ENCODE data around the gene CRYGS. TPM values are rescaled to one million over a fixed set of nuclear protein-coding genes. Genes with fewer than 3 reads are reported as not detected.
"Not testable (repeated sequence)": the region's sequence is repeated elsewhere in the genome, so short reads cannot be mapped to it uniquely, and the experiment has no call there.

CRYGS gene
- total RNA-seq (2014; rRNA removed; shearing (Covaris generic)): 0.10 TPM in 1 of 2 replicates, not detected in the other

GRCh38 chr3:186544281-186544680 lies at the start of gene CRYGS:
TSS of gene CRYGS (minus strand) at chr3:186544380. CDS start at chr3:186544326, 54 bp downstream.
- DNase-seq (ENCODE audit: low spot score): no peak

- DNase-seq (ENCODE audit: low spot score): no peak
Observed at GRCh38 chr3:186593862-186594261, 49.7 kb upstream of the CRYGS start.

DNA sequence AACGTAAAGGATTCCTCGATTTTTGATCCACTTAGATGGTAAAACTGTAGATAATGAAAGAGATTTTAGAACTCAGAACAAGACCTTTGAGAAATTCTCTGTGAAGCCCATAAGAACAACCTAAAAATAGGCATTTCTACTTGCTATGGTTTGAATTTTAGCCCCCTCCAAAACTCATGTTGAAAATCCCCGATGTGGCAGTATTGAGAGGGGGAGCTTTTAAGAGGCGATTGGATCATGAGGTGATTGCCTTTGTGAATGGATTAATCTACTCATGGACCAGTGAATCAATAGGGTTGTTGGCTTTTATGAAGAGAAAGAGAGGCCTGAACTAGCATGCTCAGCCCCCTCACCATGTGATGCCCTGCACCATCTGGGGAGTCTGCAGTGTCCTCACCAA lies 48.5 kb upstream of the CRYGS start:
- DNase-seq (ENCODE audit: low spot score): no peak

- no peak for DNase-seq (ENCODE audit: low spot score)
Observed at GRCh38 chr3:186590580-186591295, 46.6 kb upstream of the CRYGS start.

- no peak for DNase-seq (ENCODE audit: low spot score)
Observed at GRCh38 chr3:186589856-186590579, 45.8 kb upstream of the CRYGS start.

DNA sequence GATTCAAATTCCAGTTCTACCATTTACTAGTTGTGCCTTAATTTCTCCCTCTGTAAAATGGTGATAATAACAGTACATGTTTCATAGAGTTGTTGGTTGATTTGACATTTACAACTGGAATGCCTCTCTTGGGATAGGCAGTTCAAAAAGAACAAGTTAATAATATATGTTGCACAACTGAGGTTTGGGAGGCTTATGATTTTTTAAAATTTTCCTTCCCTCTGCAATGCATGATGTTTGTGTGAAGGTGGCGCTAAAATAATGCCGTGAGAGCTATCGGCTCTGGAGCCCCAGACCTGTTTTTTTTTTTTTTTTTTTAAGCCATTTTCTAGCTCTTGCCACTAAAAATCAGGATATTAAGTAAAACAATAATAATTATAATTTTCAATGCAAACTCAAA lies 44.9 kb upstream of the CRYGS start:
- DNase-seq (ENCODE audit: low spot score): no peak

GRCh38 chr3:186588632-186589031 lies 44.5 kb upstream of the CRYGS start:
- no peak for DNase-seq (ENCODE audit: low spot score)

DNA sequence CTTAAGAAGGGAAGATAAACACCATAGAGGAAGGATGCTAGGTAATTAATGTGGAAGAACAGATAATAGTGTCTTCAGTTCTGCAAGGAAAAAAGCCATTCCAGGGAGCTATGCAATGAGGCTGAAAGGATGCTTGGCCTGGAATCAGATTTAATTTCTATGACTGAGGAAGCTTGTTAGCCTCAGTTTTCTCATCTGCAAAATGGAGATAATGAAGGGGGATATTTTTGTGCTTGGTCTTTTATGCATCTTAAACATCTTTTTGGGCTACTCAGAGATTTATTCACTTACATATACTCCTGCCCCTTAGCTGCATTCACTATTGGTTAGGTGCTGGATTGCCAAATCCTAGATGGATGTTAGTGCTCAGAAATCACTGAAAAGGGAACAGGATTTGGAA lies 43.0 kb upstream of the CRYGS start:
- no peak for DNase-seq (ENCODE audit: low spot score)

DNA sequence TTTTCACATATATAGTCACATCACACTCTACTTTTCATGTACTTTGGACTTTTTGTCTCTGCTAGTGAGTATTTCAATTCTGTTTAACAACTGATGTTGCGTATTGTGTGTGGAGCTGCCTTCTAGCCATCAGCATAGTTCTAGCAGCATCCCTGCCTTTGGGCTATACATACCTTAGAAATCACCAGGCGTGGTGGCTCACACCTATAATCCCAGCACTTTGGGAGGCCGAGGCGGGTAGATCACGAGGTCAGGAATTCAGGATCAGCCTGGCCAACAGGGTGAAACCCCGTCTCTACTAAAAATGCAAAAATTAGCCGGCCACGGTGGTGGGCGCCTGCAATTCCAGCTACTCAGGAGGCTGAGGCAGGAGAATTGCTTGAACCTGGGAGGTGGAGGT lies 42.1 kb upstream of the CRYGS start:
- not testable (repeated sequence) for DNase-seq (ENCODE audit: low spot score)

DNA sequence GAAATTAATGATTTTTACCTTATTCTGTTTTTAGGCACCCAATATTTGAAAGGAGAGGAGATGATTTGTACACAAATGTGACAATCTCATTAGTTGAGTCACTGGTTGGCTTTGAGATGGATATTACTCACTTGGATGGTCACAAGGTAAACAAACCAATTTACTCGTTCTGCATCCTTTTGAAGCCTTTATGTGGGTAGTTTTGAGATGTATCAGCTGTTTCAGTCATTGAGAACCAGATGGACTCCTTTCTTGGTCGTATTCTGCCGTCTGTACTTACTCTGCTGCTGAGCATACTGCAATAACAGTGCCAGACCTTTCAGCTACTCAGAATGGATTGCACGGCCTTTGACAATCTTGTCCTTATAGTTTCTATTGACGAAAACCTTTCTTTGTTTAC lies 39.7 kb upstream of the CRYGS start:
- no peak for DNase-seq (ENCODE audit: low spot score)

DNA sequence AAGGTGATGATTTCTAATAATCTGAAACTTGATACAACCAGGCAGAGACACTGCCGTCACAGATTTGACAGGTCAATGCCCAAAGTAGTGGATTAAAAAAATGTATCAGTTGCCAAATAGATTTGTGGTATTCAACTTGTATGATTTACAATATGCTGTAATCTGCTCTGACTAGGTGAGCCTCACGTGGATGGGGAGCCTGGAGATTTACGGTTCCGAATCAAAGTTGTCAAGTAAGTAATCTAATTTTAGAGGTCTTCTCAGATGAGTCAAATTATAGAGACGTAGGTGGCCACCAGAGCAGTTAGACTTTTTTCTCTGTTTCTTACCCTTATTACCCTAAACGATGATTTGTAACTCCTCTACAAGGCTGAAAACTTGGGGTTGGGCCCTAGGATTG lies 38.4 kb upstream of the CRYGS start:
- DNase-seq (ENCODE audit: low spot score): no peak

- no peak for DNase-seq (ENCODE audit: low spot score)
Observed at GRCh38 chr3:186580785-186581184, 36.6 kb upstream of the CRYGS start.

DNA sequence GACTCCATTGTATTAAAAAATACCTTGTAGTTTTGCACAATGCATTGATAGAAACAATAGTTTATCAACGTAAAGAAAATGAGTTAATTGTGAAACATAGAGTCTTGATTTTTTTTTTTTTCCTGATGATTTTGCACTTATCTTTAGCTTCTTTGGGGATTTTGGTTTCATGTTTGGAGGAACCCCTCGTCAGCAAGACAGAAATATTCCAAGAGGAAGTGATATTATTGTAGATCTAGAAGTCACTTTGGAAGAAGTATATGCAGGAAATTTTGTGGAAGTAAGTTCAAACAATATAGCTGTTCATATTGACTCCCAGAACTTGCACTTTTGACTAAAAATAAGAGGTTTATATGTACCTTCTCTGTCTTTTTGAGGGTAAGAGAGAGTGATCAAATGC lies 33.3 kb upstream of the CRYGS start:
- no peak for DNase-seq (ENCODE audit: low spot score)

DNA sequence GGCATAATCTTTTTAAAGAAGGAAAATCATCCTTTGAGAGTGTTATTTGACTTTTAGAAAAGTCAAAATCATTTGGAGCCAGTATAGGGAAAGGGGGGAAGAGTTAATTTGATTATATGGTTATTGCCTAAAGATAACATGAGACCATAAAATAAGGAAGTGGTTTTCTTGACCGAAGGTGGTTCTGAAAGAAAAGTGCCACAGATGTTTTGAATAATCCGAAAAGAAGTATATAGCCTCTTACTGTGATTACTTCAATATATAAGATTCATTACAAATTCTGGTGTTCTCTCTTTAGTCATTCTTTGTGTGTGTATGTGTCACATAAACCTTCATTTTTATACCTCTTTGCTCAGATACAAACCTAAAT lies 27.4 kb upstream of the CRYGS start:
- no peak for DNase-seq (ENCODE audit: low spot score)

DNA sequence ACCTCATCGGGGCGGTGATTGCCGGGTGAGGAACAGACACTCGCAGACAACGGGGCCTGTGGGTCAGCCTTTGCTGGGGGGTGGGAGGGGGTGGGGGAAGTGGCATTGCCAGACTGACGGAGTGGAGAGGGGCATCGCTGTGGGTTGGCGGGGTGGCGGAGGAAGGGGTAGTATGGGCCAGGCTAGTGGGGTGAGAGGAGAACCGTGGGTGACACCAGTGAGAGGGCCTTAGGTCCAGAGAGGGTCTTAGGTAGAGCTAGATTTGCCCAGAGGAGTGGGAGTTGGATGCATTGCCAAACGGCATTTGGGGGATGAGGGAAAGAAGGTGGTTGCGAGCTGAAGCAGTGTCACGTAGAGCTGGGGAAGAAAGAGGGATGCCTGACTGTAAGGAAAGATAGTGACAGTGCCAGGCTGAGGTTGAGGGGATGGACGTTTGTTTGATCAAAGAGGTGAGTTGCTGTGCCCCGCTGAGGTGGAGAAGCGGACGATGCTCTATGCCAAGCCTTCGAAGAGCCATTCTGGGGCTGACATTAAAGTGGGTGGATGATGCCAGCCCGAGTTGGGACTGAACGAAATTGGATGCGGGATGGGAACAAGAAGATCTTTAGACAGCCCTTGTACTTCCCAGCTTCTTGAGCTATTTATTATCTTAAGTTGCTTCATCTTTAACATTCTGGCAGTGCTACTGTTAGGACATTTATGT lies 26.9 kb upstream of the CRYGS start:
- no peak for DNase-seq (ENCODE audit: low spot score)

DNA sequence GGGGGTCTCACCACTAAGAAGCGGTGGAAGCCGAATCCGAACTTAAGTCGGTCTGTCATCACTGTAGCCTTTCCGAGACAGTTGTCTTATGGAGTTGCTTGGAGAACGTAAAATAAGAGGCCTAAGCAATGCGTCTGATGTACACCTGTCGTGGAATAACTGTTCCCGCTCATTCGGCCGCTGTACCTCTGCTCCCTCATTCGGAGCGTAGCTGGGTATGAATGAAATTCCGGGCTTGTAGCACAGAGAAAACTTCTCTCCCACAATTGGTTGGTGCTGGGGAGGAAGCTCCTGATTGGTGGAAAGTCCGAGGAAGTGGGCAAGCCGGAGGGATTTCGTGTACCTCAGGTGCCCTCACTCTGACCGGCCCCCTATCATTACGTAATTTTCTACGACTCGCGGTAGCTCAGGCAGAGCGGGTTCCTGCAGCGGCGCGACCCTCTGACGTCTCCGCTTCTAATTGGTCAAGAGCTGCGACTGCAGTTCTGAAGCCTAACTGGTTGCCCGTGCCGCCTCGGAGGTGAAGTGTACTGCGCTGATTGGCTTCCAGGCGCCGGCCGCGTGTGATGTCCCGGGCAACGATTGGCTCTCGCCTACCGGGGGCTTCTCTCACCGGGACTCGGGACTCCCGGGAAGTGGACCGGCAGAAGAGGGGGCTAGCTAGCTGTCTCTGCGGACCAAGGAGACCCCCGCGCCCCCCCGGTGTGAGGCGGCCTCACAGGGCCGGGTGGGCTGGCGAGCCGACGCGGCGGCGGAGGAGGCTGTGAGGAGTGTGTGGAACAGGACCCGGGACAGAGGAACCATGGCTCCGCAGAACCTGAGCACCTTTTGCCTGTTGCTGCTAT lies 26.1 kb upstream of the CRYGS start, which contains the start of gene DNAJB11:
DNAJB11 (plus strand) TSS at position 625 of the 845 bp plus-strand sequence; CDS start at position 803, 178 bp downstream.
- DNase-seq (ENCODE audit: low spot score): peak; percentile 100

DNA sequence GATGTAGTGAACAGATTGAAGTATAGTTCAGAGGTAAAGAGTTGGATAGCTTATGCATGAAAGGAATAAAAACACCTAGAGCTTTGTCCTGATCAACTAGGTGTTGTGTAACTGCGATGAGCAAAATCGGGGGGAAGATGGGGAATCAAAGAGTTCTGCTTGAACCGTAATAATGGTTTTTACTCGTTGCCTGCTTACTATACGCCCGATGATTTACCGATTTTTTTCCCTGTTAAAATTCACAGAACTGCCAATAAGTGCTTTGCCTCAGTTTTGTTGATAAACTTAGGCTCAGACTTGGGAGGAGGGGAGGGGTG lies 25.6 kb upstream of the CRYGS start:
- no peak for DNase-seq (ENCODE audit: low spot score)

DNA sequence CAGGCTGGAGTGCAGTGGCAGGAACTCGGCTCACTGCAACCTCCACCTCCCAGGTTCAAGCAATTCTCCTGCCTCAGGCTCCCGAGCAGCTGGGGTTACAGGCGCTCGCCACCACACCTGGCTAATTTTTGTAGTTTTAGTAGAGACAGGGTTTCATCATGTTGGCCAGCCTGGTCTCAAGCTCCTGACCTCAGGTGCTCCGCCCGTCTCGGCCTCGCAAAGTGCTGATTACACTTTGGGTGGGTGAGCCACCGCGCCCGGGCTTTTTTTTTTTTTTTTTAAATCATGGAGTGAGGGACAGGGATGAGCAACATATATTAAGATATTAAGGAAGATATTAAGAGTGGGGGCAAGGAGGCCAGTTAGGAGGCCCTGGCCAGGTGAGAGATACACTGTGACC lies 25.2 kb upstream of the CRYGS start:
- not testable (repeated sequence) for DNase-seq (ENCODE audit: low spot score)

DNA sequence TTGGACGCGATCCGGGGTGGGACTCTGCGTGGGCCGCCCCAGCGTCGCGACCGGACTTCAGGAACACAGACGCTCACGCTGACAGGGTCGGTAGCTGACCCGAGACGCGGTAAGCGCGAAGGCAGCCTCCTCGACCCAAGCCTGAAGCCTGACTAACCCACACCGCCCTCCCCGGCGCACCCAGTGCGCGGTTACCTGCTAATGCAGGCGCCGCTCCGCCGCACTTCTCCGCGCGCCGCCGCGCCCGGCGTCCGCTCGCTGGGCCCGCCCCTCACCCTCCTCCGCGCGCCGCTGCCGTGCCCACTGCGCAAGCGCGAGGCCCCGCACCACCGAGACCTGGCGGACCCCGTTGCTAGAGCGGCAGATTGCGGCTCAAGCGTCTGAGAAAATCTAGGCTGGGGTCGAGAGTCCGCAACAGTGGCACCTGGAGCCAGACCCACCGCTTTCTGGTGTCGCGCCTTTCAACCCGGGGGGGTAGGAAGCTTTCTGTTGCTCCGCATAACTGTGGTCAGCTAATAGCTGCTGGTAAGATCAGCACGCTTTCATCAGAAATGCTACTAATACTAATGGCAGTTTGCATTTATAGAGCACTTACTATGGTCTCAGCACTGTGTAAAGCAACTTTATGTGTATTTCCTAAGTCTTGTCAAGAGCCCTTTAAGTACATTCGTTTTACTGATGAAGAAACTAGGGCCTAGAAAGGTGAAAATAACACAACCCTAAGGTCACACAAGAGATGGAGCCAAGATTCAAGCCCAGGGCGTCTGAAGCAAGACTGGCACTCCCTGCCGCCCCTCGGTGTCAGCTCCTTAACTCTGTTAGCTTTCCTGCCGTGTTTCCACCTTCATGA lies 23.1 kb upstream of the CRYGS start, which contains the start of gene TBCCD1:
TBCCD1 (minus strand) TSS at position 268 of the 850 bp plus-strand sequence. CDS start 3,010 bp downstream, outside the sequence.
- peak; percentile 83 for DNase-seq (ENCODE audit: low spot score)

- no peak for DNase-seq (ENCODE audit: low spot score)
Observed at GRCh38 chr3:186566772-186567071, 22.5 kb upstream of the CRYGS start.

GRCh38 chr3:186564586-186564985 lies 20.4 kb upstream of the CRYGS start:
- DNase-seq (ENCODE audit: low spot score): no peak
